ENCODE measurements around the gene CELSR1.

Gene CELSR1

DNA sequence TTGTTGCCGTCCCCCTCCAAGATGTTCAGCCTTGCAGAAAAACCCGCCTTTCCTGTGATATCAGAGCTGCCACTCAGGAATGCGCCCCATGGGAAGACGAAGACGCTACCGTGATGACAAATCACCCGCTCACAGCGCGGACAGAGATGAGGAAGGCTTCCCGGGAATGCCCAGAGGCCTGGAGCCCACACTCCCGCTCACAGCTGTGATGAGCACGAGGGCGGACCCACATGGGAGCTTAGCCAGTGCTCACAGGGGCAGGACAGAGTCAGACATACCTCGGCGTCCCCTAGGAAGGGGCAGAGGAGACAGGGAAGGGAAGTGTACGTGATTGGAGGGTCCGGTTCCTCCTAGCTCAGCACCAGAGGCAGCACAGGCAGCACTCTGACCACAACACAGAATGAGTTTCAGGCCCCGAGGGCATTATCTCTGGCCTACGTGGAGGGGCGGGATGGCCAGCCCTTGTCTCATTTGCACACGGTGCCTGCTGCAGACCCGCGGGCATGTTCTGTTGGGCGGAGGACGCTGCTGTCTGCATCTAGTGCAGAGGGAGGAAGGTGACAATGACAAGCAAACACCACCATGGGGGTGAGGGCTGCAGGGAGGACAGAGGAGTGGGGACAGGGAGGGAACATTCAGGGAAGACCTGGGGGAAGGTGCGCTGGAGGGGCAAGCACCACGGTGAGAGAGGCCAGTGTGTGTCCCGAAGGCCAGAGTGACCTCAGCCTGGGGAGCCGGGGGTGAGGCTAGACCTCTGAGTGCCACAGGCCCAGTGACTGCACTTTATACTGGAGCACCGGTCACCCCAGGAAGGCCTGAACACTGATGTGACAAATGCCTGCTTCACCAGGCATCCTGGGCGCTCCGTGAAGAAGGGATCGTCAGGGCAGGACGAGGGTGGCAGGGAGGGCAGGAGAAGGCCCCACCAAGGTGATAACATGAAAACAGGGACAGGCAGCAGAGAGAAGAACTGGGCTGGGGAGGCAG, 79.6 kb downstream of the CELSR1 start:
- DNase-seq = no peak

- DNase-seq = no peak
Observed at GRCh38 chr22:46456818-46457163, 80.6 kb downstream of the CELSR1 start.

DNA sequence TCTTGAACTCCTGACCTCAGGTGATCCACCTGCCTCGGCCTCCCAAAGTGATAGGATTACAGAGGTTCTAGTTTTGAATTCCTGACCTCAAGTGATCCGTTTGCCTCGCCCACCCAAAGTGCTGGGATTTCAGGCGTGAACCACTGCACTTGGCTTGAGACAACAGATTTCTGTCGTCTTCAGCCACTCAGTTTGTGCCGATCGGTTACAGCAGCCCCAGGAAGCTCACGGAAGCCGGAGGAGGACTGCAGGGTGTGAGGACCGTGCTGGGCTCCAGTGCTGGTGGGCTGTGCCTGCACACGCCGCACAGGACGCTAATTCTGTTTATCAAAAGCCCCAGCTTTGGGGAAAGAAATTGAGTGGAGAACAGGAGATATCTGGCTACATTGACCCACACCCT, 82.0 kb downstream of the CELSR1 start:
- DNase-seq = no peak

DNA sequence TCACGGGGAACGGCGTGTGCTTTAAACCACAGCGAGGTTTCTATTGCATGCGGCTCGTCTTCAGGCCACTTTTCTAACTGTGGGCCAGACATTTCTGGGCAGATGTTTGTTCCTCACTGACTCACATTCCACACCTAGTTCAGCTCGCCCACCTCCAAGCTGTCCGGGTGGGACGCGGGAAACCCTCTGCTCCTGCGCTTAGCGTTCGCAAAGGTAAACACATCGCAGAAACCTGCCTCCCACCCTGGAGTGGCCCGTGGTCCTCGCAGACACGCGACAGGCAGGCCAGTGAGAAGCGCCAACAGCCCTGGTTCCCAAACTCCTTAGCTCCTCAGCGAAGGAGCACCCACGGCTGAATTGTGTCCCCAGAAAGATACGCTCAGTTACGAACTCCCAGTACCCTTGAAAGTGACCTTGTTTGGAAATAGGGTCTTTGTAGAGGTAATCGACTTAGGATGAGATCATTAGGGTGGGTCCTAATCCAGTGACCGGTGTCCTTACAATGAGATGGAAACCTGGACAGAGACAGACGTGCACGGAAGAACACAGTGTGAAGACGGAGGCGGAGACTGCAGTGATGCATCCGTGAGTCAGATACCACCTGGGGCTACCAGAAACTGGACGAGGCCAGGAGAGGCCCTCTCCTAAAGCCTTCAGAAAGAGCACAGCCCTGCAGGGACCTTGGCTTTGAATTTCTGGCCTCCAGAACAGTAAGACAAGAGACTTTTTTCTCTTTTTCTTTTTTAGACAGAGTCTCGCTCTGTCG, 82.7 kb downstream of the CELSR1 start:
- no peak for DNase-seq

DNA sequence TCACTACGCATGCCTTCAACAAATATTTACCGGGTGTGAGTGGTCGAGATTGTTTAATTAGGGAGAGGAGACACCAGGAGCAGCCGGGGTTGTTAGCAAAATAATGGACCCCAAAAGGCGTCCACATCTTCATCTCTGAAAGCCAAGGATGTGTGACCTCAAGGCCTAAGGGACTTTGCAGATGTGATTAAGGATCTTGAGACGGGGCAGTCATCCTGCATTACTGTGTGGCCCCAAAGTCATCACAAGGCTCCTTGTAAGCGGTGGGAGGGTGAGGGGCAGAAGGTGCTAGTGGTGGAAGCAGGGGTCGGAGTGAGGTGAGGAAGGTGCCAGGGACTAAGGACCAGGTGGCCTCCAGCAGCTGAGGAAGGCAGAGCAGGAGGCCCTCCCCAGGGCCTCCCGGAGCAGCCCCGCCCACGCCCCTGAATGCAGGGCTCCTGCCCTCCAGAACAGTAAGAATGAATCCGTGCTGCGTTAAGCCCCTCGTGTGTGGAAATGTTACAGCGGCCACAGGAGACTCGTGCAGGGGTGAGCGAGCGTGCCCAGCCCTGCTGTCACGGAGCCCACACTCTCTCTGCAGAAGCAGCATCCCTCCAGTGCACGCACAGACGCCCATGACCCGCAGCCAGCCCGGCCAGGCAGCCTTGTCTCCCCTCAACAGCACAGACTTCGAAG, 83.5 kb downstream of the CELSR1 start:
- no peak for DNase-seq

- no peak for DNase-seq
Observed at GRCh38 chr22:46453006-46453828, 84.2 kb downstream of the CELSR1 start.

DNA sequence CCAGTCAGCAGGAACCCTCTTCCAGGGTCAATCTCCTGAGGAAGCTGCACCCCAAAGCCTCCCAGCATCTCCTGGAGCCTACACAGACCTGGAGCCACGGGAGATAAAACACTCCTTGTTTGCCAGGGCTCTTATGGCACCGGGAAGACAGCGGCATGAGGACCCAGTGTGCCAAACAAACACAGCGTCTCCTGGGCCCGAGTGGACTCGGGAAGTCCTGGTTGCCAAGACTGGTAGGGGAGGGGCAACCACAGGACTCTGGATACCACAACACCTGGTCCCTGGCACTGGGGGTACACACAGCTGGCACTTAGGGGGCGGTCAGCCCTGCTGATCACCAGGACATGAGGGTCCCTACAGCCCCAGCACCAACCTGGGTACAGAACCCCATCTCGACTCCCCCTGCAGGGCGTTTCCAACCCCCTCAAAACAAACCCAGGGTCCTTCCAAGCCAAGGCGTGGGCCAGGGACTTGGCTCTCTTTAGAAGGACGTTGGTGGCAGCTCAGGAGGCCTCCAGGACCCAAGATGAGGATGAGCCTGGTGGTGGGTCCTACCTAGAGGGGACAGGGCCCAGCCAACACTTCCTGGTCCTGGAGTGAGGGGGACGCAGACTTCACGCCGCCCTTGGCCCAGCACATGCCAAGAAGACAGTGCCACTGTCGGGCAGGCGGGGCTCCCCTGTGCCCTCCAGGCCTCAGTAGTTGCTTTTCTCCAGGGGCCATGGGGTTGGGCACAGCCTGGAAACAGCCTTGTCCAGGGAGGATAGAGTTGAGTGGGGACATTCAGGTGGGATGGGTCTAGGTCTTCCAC, 85.0 kb downstream of the CELSR1 start:
- DNase-seq = no peak

DNA sequence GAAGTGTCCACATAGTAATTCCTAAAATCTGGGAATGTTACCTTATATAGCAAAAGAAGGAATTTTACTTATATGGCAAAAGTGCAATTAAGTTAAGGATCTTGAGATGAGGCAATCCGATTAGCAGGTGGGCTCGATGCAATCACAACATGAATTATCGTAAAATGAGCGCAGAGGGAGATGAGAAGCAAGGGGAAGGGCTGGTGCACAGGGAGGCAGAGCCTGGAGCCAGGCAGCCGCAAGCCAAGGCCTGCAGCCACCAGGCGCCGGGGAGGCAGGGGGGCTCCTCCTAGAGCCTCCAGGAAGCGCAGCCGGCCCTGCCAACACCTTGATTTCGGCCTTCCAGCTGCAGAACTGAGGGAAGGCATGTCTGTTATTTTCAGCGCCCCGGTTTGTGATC, 85.7 kb downstream of the CELSR1 start:
- no peak for DNase-seq

- no peak for DNase-seq
Observed at GRCh38 chr22:46450931-46451561, 86.4 kb downstream of the CELSR1 start.

DNA sequence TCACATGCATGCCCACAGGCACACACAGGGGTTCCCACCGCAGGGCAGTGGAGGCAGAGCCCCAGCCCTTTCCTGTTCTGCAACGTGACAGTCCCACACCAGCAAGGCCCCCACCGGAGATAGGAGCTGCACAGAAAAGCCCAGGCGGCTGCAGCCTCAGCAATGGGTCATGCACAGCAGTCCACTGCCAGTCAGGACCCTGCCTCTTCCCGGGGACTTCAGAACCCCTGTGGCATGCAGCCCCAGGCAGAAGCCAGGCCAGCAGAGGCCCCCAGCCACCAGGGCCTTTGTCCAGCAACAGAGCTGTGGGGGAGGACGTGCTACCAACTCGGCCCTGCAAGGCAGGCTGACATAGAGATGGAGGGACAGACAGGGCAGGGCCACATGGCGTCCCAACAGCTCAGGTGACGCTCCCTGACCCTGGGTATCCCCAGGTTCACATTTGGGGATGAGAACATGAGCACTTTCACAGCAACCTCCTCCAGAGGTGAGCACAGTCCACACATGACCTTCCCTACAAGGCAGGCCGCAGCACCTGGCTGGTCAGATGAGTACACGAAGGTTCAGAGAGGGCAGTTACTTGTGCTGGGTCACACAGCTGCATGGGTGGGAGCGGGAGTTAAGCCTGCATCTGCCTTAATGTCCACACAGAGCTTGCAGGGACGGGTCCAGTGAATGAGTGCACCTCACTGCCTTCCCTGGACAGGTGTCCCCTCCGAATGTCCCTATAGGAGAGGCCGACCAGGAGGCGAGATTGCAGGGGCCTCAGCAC, 87.3 kb downstream of the CELSR1 start:
- no peak for DNase-seq

- no peak for DNase-seq
Observed at GRCh38 chr22:46449116-46449691, 88.2 kb downstream of the CELSR1 start.

DNA sequence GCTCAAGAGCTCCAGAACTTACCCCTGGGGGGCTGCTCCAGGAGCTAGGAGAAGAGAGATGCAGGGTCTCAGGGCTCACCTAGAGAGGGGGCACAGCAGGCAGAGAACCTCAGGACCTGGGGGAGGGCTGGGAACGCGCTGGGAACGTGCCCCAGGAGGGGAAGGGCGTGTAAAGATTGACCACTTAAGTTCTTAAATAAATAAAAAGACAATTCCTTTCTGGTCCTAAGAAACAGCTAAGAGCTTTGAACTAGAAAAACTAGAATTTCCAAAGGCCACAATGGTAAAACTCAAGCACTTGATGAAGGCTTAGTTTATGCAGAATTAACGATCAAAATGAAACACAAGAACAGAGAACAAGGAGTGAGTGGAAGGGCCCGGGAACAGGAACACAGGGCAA, 89.1 kb downstream of the CELSR1 start:
- no peak for DNase-seq

- no peak for DNase-seq
Observed at GRCh38 chr22:46447906-46448305, 89.5 kb downstream of the CELSR1 start.

DNA sequence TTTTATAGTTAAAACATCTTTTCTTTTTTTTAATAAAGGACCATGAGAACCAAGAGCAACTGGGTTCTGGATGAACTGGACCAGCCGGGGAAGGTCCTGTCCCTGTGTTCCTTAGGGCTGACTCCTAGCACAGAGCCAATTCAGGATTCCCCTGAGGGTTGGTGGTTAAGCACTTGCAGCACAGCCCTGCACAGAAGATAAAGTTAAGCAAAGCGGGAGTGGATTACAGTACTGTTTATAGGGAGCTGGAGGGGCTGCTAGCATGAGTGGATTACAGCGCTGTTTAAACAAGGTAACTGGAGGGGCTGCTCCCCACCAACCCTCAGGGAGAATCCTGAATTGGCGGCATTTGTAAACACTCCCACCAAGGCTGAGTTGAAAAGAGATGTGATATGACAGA, 90.6 kb downstream of the CELSR1 start:
- no peak for DNase-seq

- no peak for DNase-seq
Observed at GRCh38 chr22:46445771-46446420, 91.5 kb downstream of the CELSR1 start.

- DNase-seq = no peak
Observed at GRCh38 chr22:46444390-46444854, 93.0 kb downstream of the CELSR1 start.

GRCh38 chr22:46443850-46444389, 93.5 kb downstream of the CELSR1 start:
- no peak for DNase-seq

DNA sequence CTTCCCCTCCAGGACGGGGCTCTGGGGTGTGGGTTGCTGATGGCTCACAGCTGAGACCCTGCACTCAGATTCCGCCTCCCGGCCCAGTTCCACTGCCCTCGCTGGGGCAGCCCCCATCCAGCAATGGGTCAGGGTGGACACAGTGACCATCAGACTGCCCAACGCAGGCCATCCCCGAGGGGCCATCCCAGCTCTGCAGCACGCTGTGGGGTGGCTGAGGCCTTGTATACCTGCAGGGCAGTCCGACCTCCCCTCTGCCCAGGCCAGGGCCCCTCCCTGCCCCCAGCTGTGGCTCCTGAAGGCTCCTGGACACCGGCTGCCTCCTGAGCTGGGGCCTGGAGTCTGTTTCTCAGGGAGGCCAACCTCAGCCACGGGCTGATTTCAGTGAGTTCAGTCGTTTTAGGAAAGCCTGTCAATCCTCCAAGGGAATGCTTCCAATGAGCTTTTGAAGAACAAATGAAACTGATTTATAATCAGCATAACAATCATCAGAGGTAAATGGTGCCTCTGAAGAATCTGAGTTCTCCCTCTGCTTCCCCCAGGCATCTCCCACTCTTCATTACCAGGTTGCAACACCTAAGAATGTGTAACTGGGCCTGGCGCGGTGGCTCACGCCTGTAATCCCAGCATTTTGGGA, 95.1 kb downstream of the CELSR1 start:
- no peak for DNase-seq
